D721Med (cell line): ENCODE data around the gene GPRIN1.

Experiments used
- DNase-seq: peaks from one replicate; pipeline ENCODE4 v3.0.0; 2011; ENCODE audit warnings: low spot score; ENCODE audit not compliant: insufficient read length
- FAIRE-seq: peaks from 2 replicates; lab custom pipeline; 2011; peaks lifted over from hg19 to GRCh38; lab: Jason Lieb, UNC
- TF ChIP-seq, protein P1 (sequence below): IDR thresholded peaks from 2 replicates; pipeline ENCODE4 v1.5.1; 2012; ENCODE audit warnings: mild to moderate bottlenecking, control low read depth; ENCODE audit not compliant: insufficient read depth; ENCODE audit errors: missing control alignments

The GPRIN1 gene

GRCh38 chr5:176633598-176633997 is 23.6 kb upstream of the GPRIN1 start:
- TF ChIP-seq, protein P1, sequence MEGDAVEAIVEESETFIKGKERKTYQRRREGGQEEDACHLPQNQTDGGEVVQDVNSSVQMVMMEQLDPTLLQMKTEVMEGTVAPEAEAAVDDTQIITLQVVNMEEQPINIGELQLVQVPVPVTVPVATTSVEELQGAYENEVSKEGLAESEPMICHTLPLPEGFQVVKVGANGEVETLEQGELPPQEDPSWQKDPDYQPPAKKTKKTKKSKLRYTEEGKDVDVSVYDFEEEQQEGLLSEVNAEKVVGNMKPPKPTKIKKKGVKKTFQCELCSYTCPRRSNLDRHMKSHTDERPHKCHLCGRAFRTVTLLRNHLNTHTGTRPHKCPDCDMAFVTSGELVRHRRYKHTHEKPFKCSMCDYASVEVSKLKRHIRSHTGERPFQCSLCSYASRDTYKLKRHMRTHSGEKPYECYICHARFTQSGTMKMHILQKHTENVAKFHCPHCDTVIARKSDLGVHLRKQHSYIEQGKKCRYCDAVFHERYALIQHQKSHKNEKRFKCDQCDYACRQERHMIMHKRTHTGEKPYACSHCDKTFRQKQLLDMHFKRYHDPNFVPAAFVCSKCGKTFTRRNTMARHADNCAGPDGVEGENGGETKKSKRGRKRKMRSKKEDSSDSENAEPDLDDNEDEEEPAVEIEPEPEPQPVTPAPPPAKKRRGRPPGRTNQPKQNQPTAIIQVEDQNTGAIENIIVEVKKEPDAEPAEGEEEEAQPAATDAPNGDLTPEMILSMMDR: no peak
- DNase-seq (no peak), FAIRE-seq (no peak)

GRCh38 chr5:176632745-176633144 is 22.8 kb upstream of the GPRIN1 start:
- no peak for FAIRE-seq
- DNase-seq: no peak
- TF ChIP-seq, protein P1: no peak

GRCh38 chr5:176631383-176632200 is 21.6 kb upstream of the GPRIN1 start:
- no peak for DNase-seq
- FAIRE-seq: no peak
- TF ChIP-seq, protein P1: no peak

- TF ChIP-seq, protein P1: no peak
- DNase-seq: no peak
- no peak for FAIRE-seq
Observed at GRCh38 chr5:176630681-176631222, 20.8 kb upstream of the GPRIN1 start.

- TF ChIP-seq, protein P1: peak; percentile 2
- DNase-seq (peak; percentile 89), FAIRE-seq (no peak)
Observed at GRCh38 chr5:176629853-176630680, 20.1 kb upstream of the GPRIN1 start, which contains the start of the genes EIF4E1B and SNCB. TSS of gene EIF4E1B (plus strand) at chr5:176630675. CDS start at chr5:176642788, 12,113 bp downstream. TSS of gene SNCB (minus strand) at chr5:176630534. CDS start at chr5:176629654, 880 bp downstream.

- DNase-seq (no peak), FAIRE-seq (no peak)
Observed at GRCh38 chr5:176629317-176629852, 19.4 kb upstream of the GPRIN1 start.

More at GRCh38 chr5:176629317-176629852, 19.4 kb upstream of the GPRIN1 start:
- TF ChIP-seq, protein P1: no peak
